Fibroblast of the conjunctiva (primary cell): ENCODE measurements around the gene ZNF609.
"Not testable (repeated sequence)": the region's sequence is repeated elsewhere in the genome, so short reads cannot be mapped to it uniquely, and the experiment has no call there.

Experiments used
- DNase-seq: peaks from one replicate; pipeline ENCODE4 v3.0.0-alpha.2; 2010; ENCODE audit warnings: low read depth

Gene ZNF609

GRCh38 chr15:64586259-64586870, 126.0 kb downstream of the ZNF609 start:
- DNase-seq = no peak

- DNase-seq = no peak
Measured at GRCh38 chr15:64586984-64587383, 126.6 kb downstream of the ZNF609 start.

GRCh38 chr15:64589435-64590084, 129.2 kb downstream of the ZNF609 start:
- DNase-seq = no peak

GRCh38 chr15:64592845-64593244, 132.5 kb downstream of the ZNF609 start:
- not testable (repeated sequence) for DNase-seq

GRCh38 chr15:64596701-64597476, 136.5 kb downstream of the ZNF609 start:
- DNase-seq = peak; percentile 53

- DNase-seq = no peak
Measured at GRCh38 chr15:64597477-64597822, 137.1 kb downstream of the ZNF609 start.

GRCh38 chr15:64599226-64599625, 138.8 kb downstream of the ZNF609 start:
- DNase-seq = no peak

- no peak for DNase-seq
Measured at GRCh38 chr15:64599716-64600115, 139.3 kb downstream of the ZNF609 start.

GRCh38 chr15:64600794-64601193, 140.4 kb downstream of the ZNF609 start:
- no peak for DNase-seq

GRCh38 chr15:64604319-64604718, 143.9 kb downstream of the ZNF609 start:
- no peak for DNase-seq

- DNase-seq = not testable (repeated sequence)
Measured at GRCh38 chr15:64607416-64607815, 147.0 kb downstream of the ZNF609 start.

GRCh38 chr15:64610257-64610919, 150.0 kb downstream of the ZNF609 start:
- no peak for DNase-seq

GRCh38 chr15:64611085-64611725, 150.8 kb downstream of the ZNF609 start:
- no peak for DNase-seq

- DNase-seq = no peak
Measured at GRCh38 chr15:64614519-64614918, 154.1 kb downstream of the ZNF609 start.

- DNase-seq = no peak
Measured at GRCh38 chr15:64617727-64618126, 157.3 kb downstream of the ZNF609 start.

- DNase-seq = no peak
Measured at GRCh38 chr15:64618138-64618537, 157.8 kb downstream of the ZNF609 start.

- DNase-seq = no peak
Measured at GRCh38 chr15:64618540-64618939, 158.2 kb downstream of the ZNF609 start.

- DNase-seq = no peak
Measured at GRCh38 chr15:64619880-64620839, 159.8 kb downstream of the ZNF609 start.

GRCh38 chr15:64621056-64621455, 160.7 kb downstream of the ZNF609 start:
- no peak for DNase-seq

- no peak for DNase-seq
Measured at GRCh38 chr15:64622410-64623260, 162.3 kb downstream of the ZNF609 start.
